Right atrium auricular region (tissue), 2 donors: ENCODE measurements around the gene NECAP2. TPM values are rescaled to one million over a fixed set of nuclear protein-coding genes. Genes with fewer than 3 reads are reported as not detected.

Source experiments
- DNase-seq: peaks from one replicate; pipeline ENCODE4 v3.0.0-alpha.2; 2019; ENCODE audit warnings: low spot score
- H3K27ac ChIP-seq, 2 donors: fragments of 200-600 bp; sonication (generic); 1 replicate in 1 of 2; 2 replicates in 1 of 2; pipeline ENCODE4 v1.5.1; 2016 to 2019
- H3K27me3 ChIP-seq, 2 donors: fragments of 200-600 bp; sonication (generic); one replicate each; pipeline versions ENCODE4 v1.5.1 to v1.6.0; 2017 to 2019
- H3K36me3 ChIP-seq: fragments of 200-600 bp; sonication (generic); one replicate; pipeline ENCODE4 v1.5.1; 2016
- H3K4me1 ChIP-seq, 2 donors: fragments of 200-600 bp; sonication (generic); one replicate each; pipeline versions ENCODE4 v1.5.1 to v1.6.0; 2017 to 2019
- H3K4me3 ChIP-seq, 2 donors: fragments of 200-600 bp; sonication (generic); 1 replicate in 1 of 2; 2 replicates in 1 of 2; pipeline ENCODE4 v1.5.1; 2017 to 2019; ENCODE audit warnings: mild to moderate bottlenecking in 1 of 2, moderate library complexity in 1 of 2
- H3K9me3 ChIP-seq, 2 donors: fragments of 200-600 bp; sonication (generic); one replicate each; pipeline ENCODE4 v1.5.1; 2019
- total RNA-seq, 2 donors: library from RNA; depleted of rRNA; stranded (reverse); fragments of >200 nt; gene quantifications; one replicate each; pipeline ENCODE4 v1.1.0, GENCODE V29; 2016
- TF ChIP-seq, protein P1 (sequence below), 2 donors: fragments of 200-600 bp; sonication (generic); IDR thresholded peaks; one replicate each; pipeline ENCODE4 v1.5.1; 2019; ENCODE audit warnings: antibody characterized with exemption in 2 of 2

NECAP2 gene
- total RNA-seq, 2 donors from 2014 or later = 16.2 to 29.9 TPM

- H3K9me3 ChIP-seq = no peaks in the 10 kb centered on the region
- H3K27me3 ChIP-seq = no peaks in the 10 kb centered on the region
- H3K36me3 ChIP-seq = peaks cover 38% of the 10 kb centered on the region
- no peak overlapping the region for H3K27ac ChIP-seq
- peaks cover 0 to 37% of the 10 kb centered on the region in 2 donors for H3K4me1 ChIP-seq
- DNase-seq = no peak
- TF ChIP-seq, protein P1, sequence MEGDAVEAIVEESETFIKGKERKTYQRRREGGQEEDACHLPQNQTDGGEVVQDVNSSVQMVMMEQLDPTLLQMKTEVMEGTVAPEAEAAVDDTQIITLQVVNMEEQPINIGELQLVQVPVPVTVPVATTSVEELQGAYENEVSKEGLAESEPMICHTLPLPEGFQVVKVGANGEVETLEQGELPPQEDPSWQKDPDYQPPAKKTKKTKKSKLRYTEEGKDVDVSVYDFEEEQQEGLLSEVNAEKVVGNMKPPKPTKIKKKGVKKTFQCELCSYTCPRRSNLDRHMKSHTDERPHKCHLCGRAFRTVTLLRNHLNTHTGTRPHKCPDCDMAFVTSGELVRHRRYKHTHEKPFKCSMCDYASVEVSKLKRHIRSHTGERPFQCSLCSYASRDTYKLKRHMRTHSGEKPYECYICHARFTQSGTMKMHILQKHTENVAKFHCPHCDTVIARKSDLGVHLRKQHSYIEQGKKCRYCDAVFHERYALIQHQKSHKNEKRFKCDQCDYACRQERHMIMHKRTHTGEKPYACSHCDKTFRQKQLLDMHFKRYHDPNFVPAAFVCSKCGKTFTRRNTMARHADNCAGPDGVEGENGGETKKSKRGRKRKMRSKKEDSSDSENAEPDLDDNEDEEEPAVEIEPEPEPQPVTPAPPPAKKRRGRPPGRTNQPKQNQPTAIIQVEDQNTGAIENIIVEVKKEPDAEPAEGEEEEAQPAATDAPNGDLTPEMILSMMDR (IDR thresholded peaks at IDR 0.05) = no peak
- H3K4me3 ChIP-seq = no peak overlapping the region
These were observed 43.9 kb upstream of the NECAP2 start for GRCh38 chr1:16396591-16396990.

DNA sequence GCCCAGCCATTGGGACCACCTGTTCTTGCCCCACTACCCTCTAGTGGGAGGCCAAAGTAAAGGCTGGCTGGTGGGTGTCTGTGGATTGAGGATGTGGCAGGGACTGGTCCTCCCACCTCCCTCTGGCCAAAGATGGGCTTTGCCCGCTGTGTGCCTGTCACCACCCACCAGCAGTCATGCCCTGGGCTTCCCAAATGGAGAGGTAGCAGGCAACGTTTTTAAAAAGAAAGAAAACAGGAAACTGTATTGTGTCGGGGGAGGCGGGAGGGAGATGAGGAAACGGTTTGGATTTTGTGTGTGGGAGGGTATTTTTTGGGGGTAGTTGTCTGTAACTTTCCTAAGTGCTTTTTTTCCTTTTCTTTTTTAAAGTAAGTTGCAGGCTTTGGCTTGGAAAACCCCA, 43.4 kb upstream of the NECAP2 start:
- no peak for DNase-seq
- H3K36me3 ChIP-seq = peaks cover 38% of the 10 kb centered on the region
- H3K4me3 ChIP-seq = no peak overlapping the region
- H3K9me3 ChIP-seq = no peaks in the 10 kb centered on the region
- no peaks in the 10 kb centered on the region for H3K27me3 ChIP-seq
- no peak overlapping the region for H3K27ac ChIP-seq
- peaks cover 0 to 31% of the 10 kb centered on the region in 2 donors for H3K4me1 ChIP-seq
- TF ChIP-seq, protein P1 (IDR thresholded peaks at IDR 0.05) = no peak

- peaks cover 35% of the 10 kb centered on the region for H3K36me3 ChIP-seq
These were observed 42.1 kb upstream of the NECAP2 start for GRCh38 chr1:16398371-16398953.

DNA sequence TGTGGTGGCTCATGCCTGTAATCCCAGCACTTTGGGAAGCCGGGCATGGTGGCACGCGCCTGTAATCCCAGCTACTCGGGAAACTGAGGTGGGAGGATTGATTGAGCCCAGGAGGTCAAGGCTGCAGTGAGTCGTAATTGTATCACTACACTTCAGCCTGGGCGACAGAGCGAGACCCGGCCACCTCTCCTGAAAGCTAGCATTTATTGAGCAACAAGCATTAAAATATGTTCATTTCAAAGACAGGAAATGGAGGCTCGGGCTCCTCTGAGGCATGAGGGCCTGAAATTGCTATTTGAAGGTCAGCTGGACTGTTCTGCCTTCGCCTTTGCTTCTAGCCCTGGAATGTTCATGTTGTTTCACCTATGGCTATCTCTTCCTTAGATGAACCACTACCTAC, 37.8 kb upstream of the NECAP2 start:
- Histone ChIP-seq H3K36me3 (no peaks in the 10 kb centered on the region), H3K27ac (no peak overlapping the region), H3K4me3 (no peak overlapping the region), H3K4me1 (no peaks in the 10 kb centered on the region), H3K27me3 (no peaks in the 10 kb centered on the region), H3K9me3 (no peaks in the 10 kb centered on the region)
- no peak for DNase-seq
- TF ChIP-seq, protein P1 (IDR thresholded peaks at IDR 0.05) = no peak

More at GRCh38 chr1:16398371-16398953, 42.1 kb upstream of the NECAP2 start:
- Histone ChIP-seq H3K27ac (no peak overlapping the region), H3K27me3 (no peaks in the 10 kb centered on the region), H3K4me3 (no peak overlapping the region), H3K9me3 (no peaks in the 10 kb centered on the region), H3K4me1 (peaks cover 0 to 18% of the 10 kb centered on the region in 2 donors)
- no peak for DNase-seq
- TF ChIP-seq, protein P1 (IDR thresholded peaks at IDR 0.05) = no peak

DNA sequence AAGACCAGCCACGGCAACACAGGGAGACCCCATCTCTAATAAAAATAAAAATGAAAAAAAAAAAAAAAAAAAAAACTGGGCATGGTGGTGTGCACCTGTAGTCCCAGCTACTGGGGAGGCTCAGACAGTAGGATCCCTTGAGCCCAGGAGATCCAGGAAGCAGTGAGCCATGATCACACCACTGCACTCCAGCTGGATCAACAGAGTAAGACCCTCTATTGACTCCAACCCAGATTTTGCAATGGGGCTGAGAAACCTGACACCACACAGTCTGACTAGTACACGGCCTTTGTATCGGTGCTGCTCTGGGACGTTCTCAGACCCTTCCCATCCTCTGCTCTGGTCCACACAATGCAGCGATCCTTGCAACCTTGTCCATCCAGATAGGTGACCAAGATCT, 35.1 kb upstream of the NECAP2 start:
- DNase-seq = no peak
- H3K4me3 ChIP-seq = no peak overlapping the region
- TF ChIP-seq, protein P1 (IDR thresholded peaks at IDR 0.05) = no peak
- H3K36me3 ChIP-seq = no peaks in the 10 kb centered on the region
- H3K27me3 ChIP-seq = no peaks in the 10 kb centered on the region
- H3K9me3 ChIP-seq = no peaks in the 10 kb centered on the region
- H3K27ac ChIP-seq = no peak overlapping the region
- no peaks in the 10 kb centered on the region for H3K4me1 ChIP-seq

- Histone ChIP-seq H3K27ac (no peak overlapping the region), H3K36me3 (no peaks in the 10 kb centered on the region), H3K4me1 (no peaks in the 10 kb centered on the region), H3K27me3 (no peaks in the 10 kb centered on the region), H3K4me3 (no peak overlapping the region), H3K9me3 (no peaks in the 10 kb centered on the region)
- DNase-seq = no peak
- TF ChIP-seq, protein P1 (IDR thresholded peaks at IDR 0.05) = no peak
These were observed 33.7 kb upstream of the NECAP2 start for GRCh38 chr1:16406868-16407267.
